GM23338 (cell line): ENCODE data around the gene MTIF2. TPM values are rescaled to one million over a fixed set of nuclear protein-coding genes. Genes with fewer than 3 reads are reported as not detected.

ENCODE experiments used
- ATAC-seq: fragments of 200-7000 bp; cut with Tn5 transposase; 3 replicates; pipeline ENCODE4 v1.9.1; 2020
- DNase-seq: peaks from one replicate; pipeline ENCODE4 v3.0.0-alpha.2; 2015; ENCODE audit warnings: low spot score
- H2AFZ ChIP-seq: fragments of 200-600 bp; sonication (generic); 2 replicates; pipeline ENCODE4 v1.8.0; 2016; ENCODE audit warnings: antibody characterized with exemption, mild to moderate bottlenecking, moderate library complexity
- H3F3A ChIP-seq: fragments of 200-600 bp; sonication (generic); replicated peaks from 2 replicates; pipeline ENCODE4 v1.8.0; 2017; ENCODE audit warnings: antibody characterized with exemption, mixed run types, low read depth
- H3K27ac ChIP-seq: fragments of 200-600 bp; sonication (generic); 2 replicates; pipeline ENCODE4 v1.6.1; 2016; ENCODE audit warnings: low read depth
- H3K27me3 ChIP-seq: fragments of 200-600 bp; sonication (generic); 2 replicates; pipeline ENCODE4 v1.8.0; 2016; ENCODE audit warnings: mild to moderate bottlenecking, mixed run types, moderate library complexity; ENCODE audit not compliant: insufficient read depth
- H3K36me3 ChIP-seq: fragments of 200-600 bp; sonication (generic); 2 replicates; pipeline ENCODE4 v1.8.0; 2016; ENCODE audit warnings: mild to moderate bottlenecking; ENCODE audit not compliant: insufficient read depth
- H3K4me1 ChIP-seq: fragments of 200-600 bp; sonication (generic); 2 replicates; pipeline ENCODE4 v1.8.0; 2016; ENCODE audit warnings: mild to moderate bottlenecking, moderate library complexity; ENCODE audit not compliant: insufficient read depth
- H3K4me2 ChIP-seq: fragments of 200-600 bp; sonication (generic); 2 replicates; pipeline ENCODE4 v1.7.1; 2017; ENCODE audit warnings: mixed run types
- H3K4me3 ChIP-seq: fragments of 200-600 bp; sonication (generic); 2 replicates; pipeline ENCODE4 v1.6.1; 2016; ENCODE audit warnings: mixed run types
- H3K79me2 ChIP-seq: fragments of 200-600 bp; sonication (generic); replicated peaks from 2 replicates; pipeline ENCODE4 v1.8.0; 2017; ENCODE audit warnings: mild to moderate bottlenecking; ENCODE audit not compliant: insufficient read depth
- H3K9me2 ChIP-seq: fragments of 200-600 bp; sonication (generic); 2 replicates; pipeline ENCODE4 v1.8.0; 2017; ENCODE audit not compliant: insufficient read depth
- H4K20me1 ChIP-seq: fragments of 200-600 bp; sonication (generic); replicated peaks from 2 replicates; pipeline ENCODE4 v1.8.0; 2017; ENCODE audit warnings: mild to moderate bottlenecking; ENCODE audit not compliant: insufficient read depth
- H3K27ac Mint-ChIP-seq: 2 replicates; pipeline ENCODE4 v1.8.0; 2020; ENCODE audit warnings: inconsistent platforms, mild to moderate bottlenecking, moderate library complexity, mixed read lengths
- H3K27me3 Mint-ChIP-seq: 3 replicates; pipeline ENCODE4 v1.8.0; 2022; ENCODE audit warnings: low read depth, mild to moderate bottlenecking, moderate library complexity, mixed read lengths, inconsistent platforms; ENCODE audit not compliant: insufficient read depth, poor library complexity
- H3K36me3 Mint-ChIP-seq: 3 replicates; pipeline ENCODE4 v1.8.0; 2021; ENCODE audit warnings: low read depth, mild to moderate bottlenecking, inconsistent platforms, moderate library complexity, mixed read lengths
- H3K4me1 Mint-ChIP-seq: 3 replicates; pipeline ENCODE4 v1.8.0; 2020; ENCODE audit warnings: mild to moderate bottlenecking, inconsistent platforms, mixed read lengths
- H3K4me3 Mint-ChIP-seq: 3 replicates; pipeline ENCODE4 v1.8.0; 2021; ENCODE audit warnings: moderate library complexity, mild to moderate bottlenecking, inconsistent platforms, mixed read lengths
- H3K9me3 Mint-ChIP-seq: 3 replicates; pipeline ENCODE4 v1.8.0; 2020; ENCODE audit warnings: moderate library complexity, mild to moderate bottlenecking, inconsistent platforms, mixed read lengths
- EZH2phosphoT487 ChIP-seq: fragments of 200-600 bp; sonication (generic); IDR thresholded peaks from one replicate; pipeline ENCODE4 v1.8.1; 2018; ENCODE audit warnings: antibody characterized with exemption; ENCODE audit not compliant: unreplicated experiment
- JUNB ChIP-seq: IDR thresholded peaks from one replicate; pipeline ENCODE4 v1.6.1; 2016; ENCODE audit warnings: antibody characterized with exemption; ENCODE audit not compliant: unreplicated experiment
- NANOG ChIP-seq: IDR thresholded peaks from 2 replicates; pipeline ENCODE4 v1.6.1; 2016; ENCODE audit warnings: antibody characterized with exemption, borderline replicate concordance
- POLR2AphosphoS5 ChIP-seq: IDR thresholded peaks from 2 replicates; pipeline ENCODE4 v1.6.1; 2016; ENCODE audit warnings: antibody characterized with exemption, low read depth
- polyA plus RNA-seq: library from polyadenylated mRNA; unstranded; fragments of >200 nt; fragmentation: Nextera tagmentation; extraction: Ambion mirVana; gene quantifications from 2 replicates; pipeline ENCODE4 v1.2.1, GENCODE V29; 2016
- total RNA-seq: library from RNA; depleted of rRNA; stranded (reverse); fragments of >200 nt; shearing (Covaris generic); gene quantifications from 2 replicates; pipeline ENCODE4 v1.2.3, GENCODE V29; 2014
- TF ChIP-seq, protein P1 (sequence below), 2 experiments: fragments of 200-600 bp in 1 of 2; sonication (generic) in 1 of 2; conservative IDR thresholded peaks; 2 replicates each; pipeline versions ENCODE4 v1.5.1 to v1.6.1; 2016 to 2017; ENCODE audit warnings: antibody characterized with exemption in 2 of 2, low read depth in 2 of 2, mild to moderate bottlenecking in 2 of 2, moderate library complexity in 1 of 2
- TF ChIP-seq, protein P2 (sequence below): fragments of 250-450 bp; sonication (Bioruptor Pico); IDR thresholded peaks from 2 replicates; pipeline ENCODE4 v1.5.0; 2020; ENCODE audit warnings: mild to moderate bottlenecking, moderate library complexity
- TF ChIP-seq, protein P3 (sequence below): IDR thresholded peaks from 2 replicates; pipeline ENCODE4 v1.6.1; 2016; ENCODE audit warnings: antibody characterized with exemption

Gene MTIF2
- total and polyA plus RNA-seq, 2 experiments from 2014 or later, result 32.5 to 38.9 TPM

DNA sequence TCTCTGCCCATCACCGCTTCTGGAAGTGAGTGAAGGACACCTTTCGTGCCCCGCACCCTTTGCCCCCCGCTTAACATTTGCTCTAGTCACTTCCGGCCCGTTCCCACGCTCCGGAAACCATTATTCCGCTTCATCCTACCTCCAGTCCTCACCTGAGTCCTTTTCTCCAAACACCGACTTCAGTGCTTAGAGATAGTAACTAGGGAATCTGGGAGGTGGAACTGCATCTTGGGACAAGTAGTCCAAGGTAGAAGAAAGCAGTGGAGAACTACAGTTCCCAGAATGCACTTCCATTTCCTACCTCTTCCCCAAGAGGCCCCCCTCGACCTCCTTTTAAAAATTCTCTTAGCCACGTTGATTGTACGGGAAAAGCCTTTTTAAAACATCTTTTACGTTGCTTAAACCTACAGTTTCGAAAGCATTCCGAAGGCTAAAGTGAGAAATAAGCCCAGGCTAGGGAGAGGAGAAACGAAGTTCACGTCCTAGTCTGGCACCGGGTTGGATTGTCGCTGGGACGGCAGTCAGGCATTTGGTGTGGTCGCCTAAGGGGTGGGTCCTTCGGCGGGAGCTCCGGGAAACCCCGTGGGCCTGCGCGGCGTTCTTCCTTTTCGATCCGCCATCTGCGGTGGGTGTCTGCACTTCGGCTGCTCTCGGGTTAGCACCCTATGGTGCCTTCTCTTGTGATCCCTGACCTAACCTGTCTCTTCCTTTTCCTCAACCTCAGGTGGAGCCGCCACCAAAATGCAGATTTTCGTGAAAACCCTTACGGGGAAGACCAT is 36.8 kb downstream of the MTIF2 start, which contains the start of the genes CLHC1 and RPS27A (continued):
- TF ChIP-seq, protein P1, sequence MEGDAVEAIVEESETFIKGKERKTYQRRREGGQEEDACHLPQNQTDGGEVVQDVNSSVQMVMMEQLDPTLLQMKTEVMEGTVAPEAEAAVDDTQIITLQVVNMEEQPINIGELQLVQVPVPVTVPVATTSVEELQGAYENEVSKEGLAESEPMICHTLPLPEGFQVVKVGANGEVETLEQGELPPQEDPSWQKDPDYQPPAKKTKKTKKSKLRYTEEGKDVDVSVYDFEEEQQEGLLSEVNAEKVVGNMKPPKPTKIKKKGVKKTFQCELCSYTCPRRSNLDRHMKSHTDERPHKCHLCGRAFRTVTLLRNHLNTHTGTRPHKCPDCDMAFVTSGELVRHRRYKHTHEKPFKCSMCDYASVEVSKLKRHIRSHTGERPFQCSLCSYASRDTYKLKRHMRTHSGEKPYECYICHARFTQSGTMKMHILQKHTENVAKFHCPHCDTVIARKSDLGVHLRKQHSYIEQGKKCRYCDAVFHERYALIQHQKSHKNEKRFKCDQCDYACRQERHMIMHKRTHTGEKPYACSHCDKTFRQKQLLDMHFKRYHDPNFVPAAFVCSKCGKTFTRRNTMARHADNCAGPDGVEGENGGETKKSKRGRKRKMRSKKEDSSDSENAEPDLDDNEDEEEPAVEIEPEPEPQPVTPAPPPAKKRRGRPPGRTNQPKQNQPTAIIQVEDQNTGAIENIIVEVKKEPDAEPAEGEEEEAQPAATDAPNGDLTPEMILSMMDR (conservative IDR thresholded peaks at IDR 0.05; ENCODE audit: low read depth in 2 of 2), result no peak
- TF ChIP-seq JUNB (no peak), POLR2AphosphoS5 (peak; percentile 91), EZH2phosphoT487 (no peak)
- TF ChIP-seq, protein P2, sequence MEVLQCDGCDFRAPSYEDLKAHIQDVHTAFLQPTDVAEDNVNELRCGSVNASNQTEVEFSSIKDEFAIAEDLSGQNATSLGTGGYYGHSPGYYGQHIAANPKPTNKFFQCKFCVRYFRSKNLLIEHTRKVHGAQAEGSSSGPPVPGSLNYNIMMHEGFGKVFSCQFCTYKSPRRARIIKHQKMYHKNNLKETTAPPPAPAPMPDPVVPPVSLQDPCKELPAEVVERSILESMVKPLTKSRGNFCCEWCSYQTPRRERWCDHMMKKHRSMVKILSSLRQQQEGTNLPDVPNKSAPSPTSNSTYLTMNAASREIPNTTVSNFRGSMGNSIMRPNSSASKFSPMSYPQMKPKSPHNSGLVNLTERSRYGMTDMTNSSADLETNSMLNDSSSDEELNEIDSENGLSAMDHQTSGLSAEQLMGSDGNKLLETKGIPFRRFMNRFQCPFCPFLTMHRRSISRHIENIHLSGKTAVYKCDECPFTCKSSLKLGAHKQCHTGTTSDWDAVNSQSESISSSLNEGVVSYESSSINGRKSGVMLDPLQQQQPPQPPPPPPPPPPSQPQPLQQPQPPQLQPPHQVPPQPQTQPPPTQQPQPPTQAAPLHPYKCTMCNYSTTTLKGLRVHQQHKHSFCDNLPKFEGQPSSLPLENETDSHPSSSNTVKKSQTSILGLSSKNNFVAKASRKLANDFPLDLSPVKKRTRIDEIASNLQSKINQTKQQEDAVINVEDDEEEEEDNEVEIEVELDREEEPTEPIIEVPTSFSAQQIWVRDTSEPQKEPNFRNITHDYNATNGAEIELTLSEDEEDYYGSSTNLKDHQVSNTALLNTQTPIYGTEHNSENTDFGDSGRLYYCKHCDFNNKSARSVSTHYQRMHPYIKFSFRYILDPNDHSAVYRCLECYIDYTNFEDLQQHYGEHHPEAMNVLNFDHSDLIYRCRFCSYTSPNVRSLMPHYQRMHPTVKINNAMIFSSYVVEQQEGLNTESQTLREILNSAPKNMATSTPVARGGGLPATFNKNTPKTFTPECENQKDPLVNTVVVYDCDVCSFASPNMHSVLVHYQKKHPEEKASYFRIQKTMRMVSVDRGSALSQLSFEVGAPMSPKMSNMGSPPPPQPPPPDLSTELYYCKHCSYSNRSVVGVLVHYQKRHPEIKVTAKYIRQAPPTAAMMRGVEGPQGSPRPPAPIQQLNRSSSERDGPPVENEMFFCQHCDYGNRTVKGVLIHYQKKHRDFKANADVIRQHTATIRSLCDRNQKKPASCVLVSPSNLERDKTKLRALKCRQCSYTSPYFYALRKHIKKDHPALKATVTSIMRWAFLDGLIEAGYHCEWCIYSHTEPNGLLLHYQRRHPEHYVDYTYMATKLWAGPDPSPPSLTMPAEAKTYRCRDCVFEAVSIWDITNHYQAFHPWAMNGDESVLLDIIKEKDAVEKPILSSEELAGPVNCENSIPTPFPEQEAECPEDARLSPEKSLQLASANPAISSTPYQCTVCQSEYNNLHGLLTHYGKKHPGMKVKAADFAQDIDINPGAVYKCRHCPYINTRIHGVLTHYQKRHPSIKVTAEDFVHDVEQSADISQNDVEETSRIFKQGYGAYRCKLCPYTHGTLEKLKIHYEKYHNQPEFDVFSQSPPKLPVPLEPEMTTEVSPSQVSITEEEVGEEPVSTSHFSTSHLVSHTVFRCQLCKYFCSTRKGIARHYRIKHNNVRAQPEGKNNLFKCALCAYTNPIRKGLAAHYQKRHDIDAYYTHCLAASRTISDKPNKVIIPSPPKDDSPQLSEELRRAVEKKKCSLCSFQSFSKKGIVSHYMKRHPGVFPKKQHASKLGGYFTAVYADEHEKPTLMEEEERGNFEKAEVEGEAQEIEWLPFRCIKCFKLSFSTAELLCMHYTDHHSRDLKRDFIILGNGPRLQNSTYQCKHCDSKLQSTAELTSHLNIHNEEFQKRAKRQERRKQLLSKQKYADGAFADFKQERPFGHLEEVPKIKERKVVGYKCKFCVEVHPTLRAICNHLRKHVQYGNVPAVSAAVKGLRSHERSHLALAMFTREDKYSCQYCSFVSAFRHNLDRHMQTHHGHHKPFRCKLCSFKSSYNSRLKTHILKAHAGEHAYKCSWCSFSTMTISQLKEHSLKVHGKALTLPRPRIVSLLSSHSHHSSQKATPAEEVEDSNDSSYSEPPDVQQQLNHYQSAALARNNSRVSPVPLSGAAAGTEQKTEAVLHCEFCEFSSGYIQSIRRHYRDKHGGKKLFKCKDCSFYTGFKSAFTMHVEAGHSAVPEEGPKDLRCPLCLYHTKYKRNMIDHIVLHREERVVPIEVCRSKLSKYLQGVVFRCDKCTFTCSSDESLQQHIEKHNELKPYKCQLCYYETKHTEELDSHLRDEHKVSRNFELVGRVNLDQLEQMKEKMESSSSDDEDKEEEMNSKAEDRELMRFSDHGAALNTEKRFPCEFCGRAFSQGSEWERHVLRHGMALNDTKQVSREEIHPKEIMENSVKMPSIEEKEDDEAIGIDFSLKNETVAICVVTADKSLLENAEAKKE (CRISPR knock-in tag), result no peak

DNA sequence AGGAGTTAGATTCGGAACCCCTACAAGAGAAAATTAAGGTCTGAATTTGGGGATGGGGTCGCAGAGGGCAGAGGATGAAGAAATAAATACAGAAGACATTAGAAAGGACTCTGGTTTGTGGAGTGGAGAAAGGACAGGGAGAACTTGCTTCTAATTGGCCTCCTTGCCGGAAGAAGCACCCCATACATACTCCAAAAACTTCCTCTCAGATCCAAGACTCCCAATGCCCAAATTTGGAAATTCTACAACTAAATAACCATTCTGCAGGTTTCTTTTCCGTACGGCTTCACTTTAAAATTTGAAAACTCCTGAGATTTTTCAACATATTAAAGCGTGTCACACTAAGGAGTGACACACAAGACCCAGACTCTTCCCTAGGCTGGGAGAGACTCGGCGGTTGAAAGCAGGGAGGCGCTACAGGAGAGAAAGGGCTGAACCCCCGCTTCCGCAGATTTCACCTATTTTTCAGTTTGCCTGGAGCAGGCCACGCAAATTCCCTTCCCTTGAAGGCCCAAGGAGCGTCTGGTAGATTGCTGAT is 37.4 kb downstream of the MTIF2 start:
- DNase-seq, result peak; percentile 32
- no peak for TF ChIP-seq NANOG
- TF ChIP-seq, protein P3, sequence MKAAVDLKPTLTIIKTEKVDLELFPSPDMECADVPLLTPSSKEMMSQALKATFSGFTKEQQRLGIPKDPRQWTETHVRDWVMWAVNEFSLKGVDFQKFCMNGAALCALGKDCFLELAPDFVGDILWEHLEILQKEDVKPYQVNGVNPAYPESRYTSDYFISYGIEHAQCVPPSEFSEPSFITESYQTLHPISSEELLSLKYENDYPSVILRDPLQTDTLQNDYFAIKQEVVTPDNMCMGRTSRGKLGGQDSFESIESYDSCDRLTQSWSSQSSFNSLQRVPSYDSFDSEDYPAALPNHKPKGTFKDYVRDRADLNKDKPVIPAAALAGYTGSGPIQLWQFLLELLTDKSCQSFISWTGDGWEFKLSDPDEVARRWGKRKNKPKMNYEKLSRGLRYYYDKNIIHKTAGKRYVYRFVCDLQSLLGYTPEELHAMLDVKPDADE, result no peak
- TF ChIP-seq, protein P1 (conservative IDR thresholded peaks at IDR 0.05; ENCODE audit: low read depth in 2 of 2), result no peak

More for the DNA sequence above, 37.4 kb downstream of the MTIF2 start:
- Histone ChIP-seq H3K4me3 (peak overlapping the region; percentile 90), H2AFZ (no peak overlapping the region), H4K20me1 (peaks cover 16% of the 10 kb centered on the region; the same call in 1 of the 2 replicates), H3K27ac (peak overlapping the region; percentile 89), H3F3A (peaks cover 36% of the 10 kb centered on the region), H3K4me2 (peak overlapping the region; percentile 75), H3K36me3 (peaks cover 36% of the 10 kb centered on the region), H3K27me3 (no peaks in the 10 kb centered on the region), H3K79me2 (peaks cover 51% of the 10 kb centered on the region), H3K4me1 (peaks cover 18% of the 10 kb centered on the region), H3K9me2 (0 out of 2 replicates have a peak, but pooled peaks cover 6% of the 10 kb centered on the region)
- Mint-ChIP-seq H3K9me3 (no peaks in the 10 kb centered on the region; the same call in 2 of the 3 replicates), H3K27ac (peak overlapping the region; percentile 99), H3K27me3 (peaks cover 35% of the 10 kb centered on the region), H3K36me3 (peaks cover 47% of the 10 kb centered on the region), H3K4me3 (peak overlapping the region; percentile 94), H3K4me1 (peaks cover 18% of the 10 kb centered on the region)
- peak; percentile 54 for ATAC-seq
